H1 (cell line): Measurements from ENCODE around the gene PSG3. TPM values are rescaled to one million over a fixed set of nuclear protein-coding genes. Genes with fewer than 3 reads are reported as not detected.

Source experiments
- CTCF ChIA-PET: fragments of 300-600 bp; sonication (Branson Sonifier 250); formaldehyde crosslinking; loops from one replicate; lab custom pipeline; 2021; ENCODE audit not compliant: partially characterized antibody; lab: Charles Lee
- POLR2A ChIA-PET: fragments of 300-600 bp; sonication (Branson Sonifier 250); formaldehyde crosslinking; loops from one replicate; lab custom pipeline; 2021; ENCODE audit warnings: inconsistent platforms; ENCODE audit not compliant: partially characterized antibody; lab: Charles Lee
- DNase-seq, 2 experiments: peaks; one replicate each; pipeline versions ENCODE4 v3.0.0 to v3.0.0-alpha.2; 2010 to 2022; ENCODE audit warnings: low spot score in 2 of 2, low read depth in 1 of 2, mixed read lengths in 1 of 2
- FAIRE-seq: peaks from 2 replicates; lab custom pipeline; 2011; peaks lifted over from hg19 to GRCh38; lab: Jason Lieb, UNC
- H2AFZ ChIP-seq: 2 replicates; pipeline ENCODE4 v1.8.1; 2012; ENCODE audit warnings: low read length, inconsistent platforms
- H2AK5ac ChIP-seq: 2 replicates; pipeline ENCODE4 v1.6.1; 2013; ENCODE audit warnings: low read depth, low read length
- H2BK120ac ChIP-seq: replicated peaks from 2 replicates; pipeline ENCODE3; 2013; ENCODE audit warnings: low read depth, low read length, inconsistent platforms
- H2BK12ac ChIP-seq: 2 replicates; pipeline ENCODE4 v1.6.1; 2013; ENCODE audit warnings: low read depth, low read length
- H2BK15ac ChIP-seq: 2 replicates; pipeline ENCODE4 v1.6.1; 2013; ENCODE audit warnings: low read length
- H2BK20ac ChIP-seq: 2 replicates; pipeline ENCODE4 v1.6.1; 2013; ENCODE audit warnings: low read length
- H2BK5ac ChIP-seq: 2 replicates; pipeline ENCODE4 v1.6.1; 2013; ENCODE audit warnings: low read depth, low read length
- H3K14ac ChIP-seq: 2 replicates; pipeline ENCODE4 v1.6.1; 2013; ENCODE audit warnings: inconsistent platforms; ENCODE audit not compliant: insufficient read length
- H3K18ac ChIP-seq: 2 replicates; pipeline ENCODE4 v1.6.1; 2013; ENCODE audit warnings: low read length; ENCODE audit errors: extremely low read depth
- H3K23ac ChIP-seq: 2 replicates; pipeline ENCODE4 v1.6.1; 2013; ENCODE audit warnings: inconsistent platforms; ENCODE audit not compliant: insufficient read length
- H3K23me2 ChIP-seq: 2 replicates; pipeline ENCODE4 v1.6.1; 2013; ENCODE audit warnings: low read depth, low read length
- H3K27ac ChIP-seq: 2 replicates; pipeline ENCODE4 v1.6.1; 2011; ENCODE audit warnings: low read depth, low read length, inconsistent platforms
- H3K27me3 ChIP-seq, 4 experiments: replicated peaks in 1 of 4; 1 replicate in 1 of 4; 2 replicates in 3 of 4; pipeline versions ENCODE4 v1.6.1 to v1.8.1; 2011 to 2013; ENCODE audit warnings: low read length in 3 of 4, mild to moderate bottlenecking in 3 of 4, inconsistent platforms in 2 of 4, mixed read lengths in 2 of 4, moderate library complexity in 1 of 4; ENCODE audit not compliant: control insufficient read depth in 3 of 4, insufficient read depth in 3 of 4; ENCODE audit errors: extremely low read depth in 1 of 4
- H3K36me3 ChIP-seq, 4 experiments: 2 replicates each; pipeline versions ENCODE4 v1.6.1 to v1.8.1; 2011 to 2013; ENCODE audit warnings: mild to moderate bottlenecking in 4 of 4, low read length in 3 of 4, moderate library complexity in 2 of 4, control low read depth in 1 of 4, inconsistent platforms in 1 of 4; ENCODE audit not compliant: insufficient read depth in 4 of 4, control insufficient read depth in 2 of 4
- H3K4ac ChIP-seq: replicated peaks from 2 replicates; pipeline ENCODE3; 2013; ENCODE audit warnings: low read length, low read depth, mixed read lengths, inconsistent platforms; ENCODE audit not compliant: insufficient read length
- H3K4me1 ChIP-seq, 4 experiments: replicated peaks in 1 of 4; 1 replicate in 1 of 4; 2 replicates in 3 of 4; pipeline versions ENCODE4 v1.6.1 to v1.8.1; 2011 to 2013; ENCODE audit warnings: low read length in 3 of 4, inconsistent platforms in 2 of 4, mixed read lengths in 1 of 4; ENCODE audit not compliant: insufficient read depth in 4 of 4, control insufficient read depth in 3 of 4
- H3K4me2 ChIP-seq, 2 experiments: 2 replicates each; pipeline versions ENCODE4 v1.6.1 to v1.8.1; 2011 to 2013; ENCODE audit warnings: low read depth in 2 of 2, low read length in 2 of 2, control low read depth in 1 of 2, inconsistent platforms in 1 of 2, mild to moderate bottlenecking in 1 of 2; ENCODE audit not compliant: insufficient read depth in 1 of 2
- H3K4me3 ChIP-seq, 4 experiments: fragments of 200-600, 300-600 bp in 1 of 4; sonication (generic), shearing (Covaris generic), sonication (Bioruptor Twin) in 1 of 4; 2 replicates each; pipeline versions ENCODE4 v1.5.1 to v1.8.1; 2011 to 2016; ENCODE audit warnings: low read length in 4 of 4, low read depth in 3 of 4, control low read depth in 2 of 4, inconsistent platforms in 2 of 4, mild to moderate bottlenecking in 2 of 4, mixed read lengths in 1 of 4, moderate library complexity in 1 of 4; ENCODE audit not compliant: insufficient read depth in 2 of 4; ENCODE audit errors: extremely low read depth in 1 of 4
- H3K56ac ChIP-seq: replicated peaks from 2 replicates; pipeline ENCODE3; 2013; ENCODE audit warnings: low read depth, mild to moderate bottlenecking, mixed read lengths, low read length, inconsistent platforms; ENCODE audit not compliant: insufficient read length
- H3K79me1 ChIP-seq: 2 replicates; pipeline ENCODE4 v1.6.1; 2013; ENCODE audit warnings: low read depth, low read length, control low read depth
- H3K79me2 ChIP-seq, 2 experiments: 2 replicates each; pipeline versions ENCODE4 v1.6.1 to v1.8.1; 2012 to 2013; ENCODE audit warnings: low read length in 2 of 2, mild to moderate bottlenecking in 2 of 2, inconsistent platforms in 1 of 2; ENCODE audit not compliant: insufficient read depth in 2 of 2, control insufficient read depth in 1 of 2
- H3K9ac ChIP-seq, 4 experiments: replicated peaks in 1 of 4; 1 replicate in 1 of 4; 2 replicates in 3 of 4; pipeline versions ENCODE4 v1.6.1 to v1.8.1; 2011 to 2013; ENCODE audit warnings: low read depth in 3 of 4, low read length in 3 of 4, control low read depth in 2 of 4, mild to moderate bottlenecking in 2 of 4, moderate library complexity in 2 of 4, inconsistent platforms in 1 of 4; ENCODE audit errors: extremely low read depth in 1 of 4
- H3K9me3 ChIP-seq, 2 experiments: 2 replicates each; pipeline versions ENCODE4 v1.6.1 to v1.8.1; 2012 to 2013; ENCODE audit warnings: mild to moderate bottlenecking in 2 of 2, moderate library complexity in 2 of 2, control low read depth in 1 of 2, inconsistent platforms in 1 of 2, low read depth in 1 of 2, low read length in 1 of 2, mixed read lengths in 1 of 2; ENCODE audit not compliant: insufficient read depth in 2 of 2
- H4K20me1 ChIP-seq, 2 experiments: replicated peaks in 1 of 2; 2 replicates each; pipeline versions ENCODE3 to v1.8.1; 2011 to 2013; ENCODE audit warnings: inconsistent platforms in 2 of 2, low read length in 2 of 2, mild to moderate bottlenecking in 1 of 2; ENCODE audit not compliant: insufficient read depth in 2 of 2, control insufficient read depth in 1 of 2
- H4K5ac ChIP-seq: 2 replicates; pipeline ENCODE4 v1.6.1; 2013; ENCODE audit warnings: low read length, low read depth, mixed read lengths, inconsistent platforms; ENCODE audit not compliant: insufficient read length
- H4K8ac ChIP-seq: 2 replicates; pipeline ENCODE4 v1.8.0; 2013; ENCODE audit warnings: mild to moderate bottlenecking, moderate library complexity, low read length, inconsistent platforms; ENCODE audit not compliant: insufficient read depth; ENCODE audit errors: extremely low read depth
- H4K91ac ChIP-seq: replicated peaks from 2 replicates; pipeline ENCODE3; 2013; ENCODE audit warnings: low read length, mixed read lengths, inconsistent platforms; ENCODE audit not compliant: insufficient read length
- BCL11A ChIP-seq, 2 experiments: IDR thresholded peaks; one replicate each; pipeline ENCODE4 v1.6.1; 2011; ENCODE audit warnings: low read depth in 2 of 2, low read length in 2 of 2, mild to moderate bottlenecking in 2 of 2
- CHD2 ChIP-seq: IDR thresholded peaks from 2 replicates; pipeline ENCODE4 v1.6.1; 2012; ENCODE audit warnings: low read length, improper control_type of control experiment
- EP300 ChIP-seq, 2 experiments: IDR thresholded peaks; 1 replicate in 1 of 2; 2 replicates in 1 of 2; pipeline ENCODE4 v1.6.1; 2011 to 2012; ENCODE audit warnings: low read depth in 2 of 2, low read length in 2 of 2, mild to moderate bottlenecking in 2 of 2, borderline replicate concordance in 1 of 2, inconsistent platforms in 1 of 2, moderate library complexity in 1 of 2
- GTF2F1 ChIP-seq: IDR thresholded peaks from 2 replicates; pipeline ENCODE4 v1.6.1; 2012; ENCODE audit warnings: low read depth, low read length, improper control_type of control experiment, borderline replicate concordance
- KDM1A ChIP-seq: fragments of 200-600, 300-600 bp; sonication (generic); IDR thresholded peaks from 2 replicates; pipeline ENCODE4 v1.7.1; 2016; ENCODE audit warnings: mild to moderate bottlenecking, low read length, borderline replicate concordance
- KDM5A ChIP-seq: fragments of 200-600 bp; IDR thresholded peaks from 2 replicates; pipeline ENCODE4 v1.7.1; 2012; ENCODE audit warnings: mild to moderate bottlenecking, low read length, inconsistent platforms, mixed read lengths
- POLR2A ChIP-seq, 2 experiments: IDR thresholded peaks; 1 replicate in 1 of 2; 2 replicates in 1 of 2; pipeline ENCODE4 v1.6.1; 2011; ENCODE audit warnings: low read depth in 2 of 2, low read length in 2 of 2, mild to moderate bottlenecking in 2 of 2; ENCODE audit errors: control extremely low read depth in 1 of 2
- POLR2AphosphoS5 ChIP-seq: IDR thresholded peaks from 2 replicates; pipeline ENCODE4 v1.6.1; 2011; ENCODE audit warnings: low read depth, low read length
- SIRT6 ChIP-seq: IDR thresholded peaks from one replicate; pipeline ENCODE4 v1.7.1; 2012; ENCODE audit warnings: low read length, inconsistent platforms
- SIX5 ChIP-seq: IDR thresholded peaks from 2 replicates; pipeline ENCODE4 v1.6.1; 2011; ENCODE audit warnings: mild to moderate bottlenecking, low read depth, low read length
- TAF1 ChIP-seq: IDR thresholded peaks from 2 replicates; pipeline ENCODE4 v1.6.1; 2011; ENCODE audit warnings: mild to moderate bottlenecking, low read depth, low read length
- WGBS, 2 experiments: shearing (Covaris generic) in 1 of 2; methylation state at CpG; one replicate each; pipeline versions ENCODE4 v1.1.6 to v1.1.7; 2013 to 2015; ENCODE audit warnings: low lambda C conversion rate in 2 of 2, mixed read lengths in 2 of 2, inconsistent platforms in 1 of 2, low coverage in 1 of 2, missing lambda C conversion rate in 1 of 2; ENCODE audit not compliant: insufficient replicate concordance in 2 of 2, insufficient coverage in 1 of 2, insufficient read length in 1 of 2; ENCODE audit errors: extremely low coverage in 1 of 2, missing lambda C conversion rate in 1 of 2; 5-methylcytosine and 5-hydroxymethylcytosine counted together
- polyA plus RNA-seq, 7 experiments: library from polyadenylated mRNA; depleted of rRNA in 3 of 7; stranded (reverse) in 5 of 7; unstranded in 2 of 7; fragments of >200 nt in 5 of 7; fragments of 200-250 nt in 2 of 7; gene quantifications; 1 replicate in 5 of 7; 2 replicates in 1 of 7; 4 replicates in 1 of 7; pipeline versions ENCODE4 v1.2.1 to v1.2.3, GENCODE V29; 2011 to 2013; ENCODE audit warnings: missing spikeins in 2 of 7, mixed read lengths in 2 of 7
- total RNA-seq: library from RNA; stranded (reverse); fragmentation: NEBNext Ultra II Directional; extraction: Animal tissue kit (Norgen Biotek cat#: 25700); gene quantifications from 2 replicates; pipeline ENCODE4 v1.2.1, GENCODE V29; 2021
- TF ChIP-seq, protein P1 (sequence below): IDR thresholded peaks from 2 replicates; pipeline ENCODE4 v1.6.1; 2011; ENCODE audit warnings: low read length, improper control_type of control experiment

PSG3 gene
- total and polyA plus RNA-seq, 2 of the 8 experiments (the other 6 are each of a cell fraction or from before 2014, with no cell fraction given): not detected

DNA sequence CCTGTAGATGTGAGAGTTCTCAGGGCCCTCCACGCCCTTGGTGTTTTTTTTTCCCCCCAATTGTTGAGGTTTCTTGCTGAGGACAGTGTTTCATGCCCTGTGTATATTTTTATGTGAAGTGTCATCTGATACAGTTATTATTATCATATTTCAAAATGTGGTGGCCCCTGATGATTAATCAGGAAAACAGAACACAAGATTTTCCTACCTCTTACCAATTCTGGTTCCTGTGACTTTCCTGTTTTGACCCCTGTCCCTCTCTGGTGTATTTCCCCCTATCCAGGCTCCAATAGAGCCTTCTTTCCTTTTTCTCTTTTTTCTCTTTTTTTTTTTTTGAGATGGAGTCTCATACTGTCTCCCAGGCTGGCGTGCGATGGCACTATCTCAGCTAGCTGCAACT lies 24.6 kb upstream of the PSG3 start:
- CTCF ChIA-PET: interaction anchor here (0.9 kb wide), 1 partner anchor 12 kb away, joined by 4 read pairs; no protein-coding TSS in a partner anchor
- FAIRE-seq: no peak

More for the DNA sequence above, 24.6 kb upstream of the PSG3 start:
- Histone ChIP-seq H4K20me1 (no peaks in the 10 kb centered on the region), H3K27me3 (no peaks in the 10 kb centered on the region; a peak in 1 of 7 replicates), H2BK120ac (no peak overlapping the region), H4K8ac (no peak overlapping the region), H3K18ac (no peak overlapping the region), H3K79me1 (no peaks in the 10 kb centered on the region), H2AK5ac (no peak overlapping the region), H3K4ac (no peak overlapping the region), H3K4me3 (no peak overlapping the region), H3K9me3 (peaks cover 22 to 57% of the 10 kb centered on the region in 2 experiments; a peak in 3 of 4 replicates), H3K36me3 (no peaks in the 10 kb centered on the region), H3K23ac (no peak overlapping the region), H3K56ac (no peak overlapping the region), H2BK5ac (no peak overlapping the region), H3K14ac (no peak overlapping the region), H2BK20ac (no peak overlapping the region), H3K4me1 (no peaks in the 10 kb centered on the region), H2BK12ac (no peak overlapping the region), H2AFZ (no peak overlapping the region), H3K9ac (no peak overlapping the region), H4K5ac (no peak overlapping the region), H3K27ac (no peak overlapping the region), H2BK15ac (no peak overlapping the region), H3K4me2 (no peak overlapping the region), H4K91ac (no peak overlapping the region), H3K23me2 (no peaks in the 10 kb centered on the region), H3K79me2 (no peaks in the 10 kb centered on the region)
- 68% methylated on average over 3 of the region's 3 CpGs; no CpG with 5 or more reads in 1 of the 2 experiments for WGBS, 2 experiments
- no peak for DNase-seq
- POLR2A ChIA-PET: no interaction called here
- TF ChIP-seq BCL11A (IDR thresholded peaks at IDR 0.05; ENCODE audit: low read depth in 2 of 2, low read length in 2 of 2) (no peak), KDM1A (no peak), SIRT6 (no peak), TAF1 (no peak), SIX5 (no peak), EP300 (IDR thresholded peaks at IDR 0.05; ENCODE audit: borderline replicate concordance in 1 of 2, low read depth in 2 of 2, low read length in 2 of 2) (no peak), POLR2A (IDR thresholded peaks at IDR 0.05; ENCODE audit: control extremely low read depth in 1 of 2, low read depth in 2 of 2, low read length in 2 of 2) (no peak), CHD2 (no peak), POLR2AphosphoS5 (no peak), GTF2F1 (no peak), KDM5A (no peak)
- TF ChIP-seq, protein P1, sequence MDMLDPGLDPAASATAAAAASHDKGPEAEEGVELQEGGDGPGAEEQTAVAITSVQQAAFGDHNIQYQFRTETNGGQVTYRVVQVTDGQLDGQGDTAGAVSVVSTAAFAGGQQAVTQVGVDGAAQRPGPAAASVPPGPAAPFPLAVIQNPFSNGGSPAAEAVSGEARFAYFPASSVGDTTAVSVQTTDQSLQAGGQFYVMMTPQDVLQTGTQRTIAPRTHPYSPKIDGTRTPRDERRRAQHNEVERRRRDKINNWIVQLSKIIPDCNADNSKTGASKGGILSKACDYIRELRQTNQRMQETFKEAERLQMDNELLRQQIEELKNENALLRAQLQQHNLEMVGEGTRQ: no peak
